ENCODE measurements around the gene FJX1.

Gene FJX1

GRCh38 chr11:35583843-35584242, 34.4 kb upstream of the FJX1 start:
- no peak overlapping the region for H3K27ac ChIP-seq
- TF ChIP-seq ZFX (IDR thresholded peaks at IDR 0.05; ENCODE audit: borderline replicate concordance) (no peak), CTCF (IDR thresholded peaks at IDR 0.05) (no peak)

- H3K27ac ChIP-seq: no peak overlapping the region
- TF ChIP-seq ZFX (IDR thresholded peaks at IDR 0.05; ENCODE audit: borderline replicate concordance) (no peak), CTCF (IDR thresholded peaks at IDR 0.05) (no peak)
These were observed 33.9 kb upstream of the FJX1 start for GRCh38 chr11:35584321-35584720.

- H3K27ac ChIP-seq: no peak overlapping the region
- no peak for TF ChIP-seq CTCF (IDR thresholded peaks at IDR 0.05)
- TF ChIP-seq ZFX (IDR thresholded peaks at IDR 0.05; ENCODE audit: borderline replicate concordance): no peak
These were observed 32.8 kb upstream of the FJX1 start for GRCh38 chr11:35585416-35585815.

GRCh38 chr11:35586222-35586621, 32.0 kb upstream of the FJX1 start:
- no peak overlapping the region for H3K27ac ChIP-seq
- no peak for TF ChIP-seq ZFX (IDR thresholded peaks at IDR 0.05; ENCODE audit: borderline replicate concordance)
- TF ChIP-seq CTCF (IDR thresholded peaks at IDR 0.05): no peak

GRCh38 chr11:35587972-35588371, 30.3 kb upstream of the FJX1 start:
- no peak overlapping the region for H3K27ac ChIP-seq
- TF ChIP-seq CTCF (IDR thresholded peaks at IDR 0.05): no peak

- TF ChIP-seq ZFX (IDR thresholded peaks at IDR 0.05; ENCODE audit: borderline replicate concordance): no peak
- no peak for TF ChIP-seq CTCF (IDR thresholded peaks at IDR 0.05)
- no peak overlapping the region for H3K27ac ChIP-seq
These were observed 29.6 kb upstream of the FJX1 start for GRCh38 chr11:35588627-35589026.

- no peak for TF ChIP-seq CTCF (IDR thresholded peaks at IDR 0.05)
- no peak overlapping the region for H3K27ac ChIP-seq
These were observed 29.0 kb upstream of the FJX1 start for GRCh38 chr11:35589281-35589680.
